ENCODE data around the gene CAPN12.

The CAPN12 gene

GRCh38 chr19:38725469-38726283 is 18.6 kb downstream of the CAPN12 start:
- DNase-seq (ENCODE audit: low read depth) = no peak

DNA sequence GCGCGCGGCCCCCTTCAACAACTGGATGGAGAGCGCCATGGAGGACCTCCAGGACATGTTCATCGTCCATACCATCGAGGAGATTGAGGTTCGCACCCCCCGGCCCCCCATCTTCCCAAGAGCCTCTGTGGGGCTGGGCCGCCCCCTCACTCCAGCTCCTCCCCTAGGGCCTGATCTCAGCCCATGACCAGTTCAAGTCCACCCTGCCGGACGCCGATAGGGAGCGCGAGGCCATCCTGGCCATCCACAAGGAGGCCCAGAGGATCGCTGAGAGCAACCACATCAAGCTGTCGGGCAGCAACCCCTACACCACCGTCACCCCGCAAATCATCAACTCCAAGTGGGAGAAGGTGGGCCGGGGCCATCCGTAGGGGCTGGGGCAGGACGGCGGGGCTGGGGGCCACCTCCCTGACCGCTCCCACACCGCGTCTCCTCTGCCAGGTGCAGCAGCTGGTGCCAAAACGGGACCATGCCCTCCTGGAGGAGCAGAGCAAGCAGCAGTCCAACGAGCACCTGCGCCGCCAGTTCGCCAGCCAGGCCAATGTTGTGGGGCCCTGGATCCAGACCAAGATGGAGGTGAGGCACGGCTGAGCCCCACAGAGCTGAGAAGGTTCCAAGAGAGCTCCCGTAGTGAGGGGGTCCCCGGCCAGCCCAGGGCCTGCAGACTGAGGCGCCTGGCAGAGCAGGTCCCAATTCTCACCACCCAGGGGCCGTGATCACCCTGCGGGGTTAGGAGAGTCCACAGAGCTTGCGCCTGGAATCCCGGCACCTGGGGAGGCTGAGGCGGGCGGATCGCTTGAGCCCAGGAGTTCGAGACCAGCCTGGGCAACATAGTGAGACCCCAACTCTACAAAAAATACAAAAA is 20.1 kb downstream of the CAPN12 start:
- DNase-seq (ENCODE audit: low read depth) = no peak

- DNase-seq (ENCODE audit: low read depth) = no peak
Measured at GRCh38 chr19:38723606-38723965, 20.7 kb downstream of the CAPN12 start.

GRCh38 chr19:38722947-38723605 is 21.2 kb downstream of the CAPN12 start:
- DNase-seq (ENCODE audit: low read depth) = no peak

- no peak for DNase-seq (ENCODE audit: low read depth)
Measured at GRCh38 chr19:38721979-38722773, 22.1 kb downstream of the CAPN12 start.

GRCh38 chr19:38721496-38721895 is 22.8 kb downstream of the CAPN12 start:
- no peak for DNase-seq (ENCODE audit: low read depth)

DNA sequence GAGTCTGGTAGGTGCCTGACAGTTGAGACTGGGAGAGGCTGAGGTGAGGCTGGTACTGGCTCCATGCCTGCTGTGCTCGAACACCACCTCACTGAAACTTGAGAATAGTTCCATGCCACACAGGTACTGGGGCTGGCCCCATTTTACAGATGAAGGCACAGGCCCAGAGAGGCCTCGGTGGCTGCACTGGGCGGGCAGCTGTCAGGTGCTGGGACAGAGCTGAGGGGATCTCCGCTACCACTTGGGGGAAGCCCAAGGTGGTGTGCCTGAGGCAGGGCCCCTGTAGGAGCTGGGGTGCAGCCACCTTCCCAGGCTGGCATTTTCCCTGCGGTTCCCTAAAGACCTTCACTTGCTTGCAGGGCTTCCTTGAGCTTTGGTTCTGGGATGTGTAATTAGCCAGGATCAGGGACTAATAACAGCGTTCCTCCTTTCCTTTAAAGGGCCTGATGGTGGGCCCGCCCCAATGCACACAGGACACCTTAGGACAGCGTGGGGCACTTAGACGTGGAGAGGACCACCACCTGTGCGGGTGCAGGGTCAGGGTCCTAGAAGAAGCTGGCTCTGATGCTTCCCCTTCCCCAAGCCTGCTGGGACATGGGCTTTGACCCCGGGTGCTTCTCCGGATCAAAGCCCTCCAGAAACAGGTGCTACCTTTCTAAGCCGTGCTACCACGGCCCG is 23.6 kb downstream of the CAPN12 start:
- DNase-seq (ENCODE audit: low read depth) = no peak

DNA sequence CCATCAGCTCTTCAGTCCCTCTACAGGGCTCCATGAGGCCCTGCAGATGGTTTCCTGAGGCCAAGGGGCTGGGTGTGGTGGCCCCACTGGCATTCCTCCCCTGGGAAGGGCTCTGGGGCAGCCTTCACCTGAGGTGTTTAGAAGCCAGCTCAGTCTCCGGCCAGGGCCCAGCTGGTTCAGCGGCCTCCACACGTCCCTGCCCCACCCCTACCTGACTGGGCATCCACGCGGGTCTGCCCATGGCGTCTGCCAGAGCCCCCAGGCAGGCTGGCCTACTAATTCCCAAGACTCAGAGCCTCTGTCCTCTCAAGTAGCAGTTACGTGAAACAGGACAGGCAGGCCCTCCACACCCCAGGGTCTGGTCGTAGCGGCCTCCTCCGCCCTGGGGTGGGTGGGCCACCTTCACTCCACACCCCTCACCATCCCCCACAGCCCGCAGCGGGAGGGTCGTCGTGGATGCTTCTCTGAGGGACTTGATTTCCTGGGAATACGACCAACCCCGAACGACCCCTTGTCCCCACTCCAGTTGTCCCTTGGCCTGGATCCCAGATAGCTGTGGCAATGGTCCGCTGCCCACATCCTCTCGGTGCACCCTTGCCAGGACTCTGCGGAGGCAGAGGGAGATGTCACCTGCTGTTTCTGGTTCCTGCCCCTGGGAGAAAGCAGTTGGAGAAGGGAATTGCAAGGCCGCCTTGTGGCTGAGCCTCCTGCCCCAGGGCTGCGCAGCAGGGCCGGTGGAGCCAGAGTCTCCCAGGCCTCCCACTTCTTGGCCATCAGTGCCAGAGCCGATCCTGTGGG is 24.3 kb downstream of the CAPN12 start:
- no peak for DNase-seq (ENCODE audit: low read depth)

DNA sequence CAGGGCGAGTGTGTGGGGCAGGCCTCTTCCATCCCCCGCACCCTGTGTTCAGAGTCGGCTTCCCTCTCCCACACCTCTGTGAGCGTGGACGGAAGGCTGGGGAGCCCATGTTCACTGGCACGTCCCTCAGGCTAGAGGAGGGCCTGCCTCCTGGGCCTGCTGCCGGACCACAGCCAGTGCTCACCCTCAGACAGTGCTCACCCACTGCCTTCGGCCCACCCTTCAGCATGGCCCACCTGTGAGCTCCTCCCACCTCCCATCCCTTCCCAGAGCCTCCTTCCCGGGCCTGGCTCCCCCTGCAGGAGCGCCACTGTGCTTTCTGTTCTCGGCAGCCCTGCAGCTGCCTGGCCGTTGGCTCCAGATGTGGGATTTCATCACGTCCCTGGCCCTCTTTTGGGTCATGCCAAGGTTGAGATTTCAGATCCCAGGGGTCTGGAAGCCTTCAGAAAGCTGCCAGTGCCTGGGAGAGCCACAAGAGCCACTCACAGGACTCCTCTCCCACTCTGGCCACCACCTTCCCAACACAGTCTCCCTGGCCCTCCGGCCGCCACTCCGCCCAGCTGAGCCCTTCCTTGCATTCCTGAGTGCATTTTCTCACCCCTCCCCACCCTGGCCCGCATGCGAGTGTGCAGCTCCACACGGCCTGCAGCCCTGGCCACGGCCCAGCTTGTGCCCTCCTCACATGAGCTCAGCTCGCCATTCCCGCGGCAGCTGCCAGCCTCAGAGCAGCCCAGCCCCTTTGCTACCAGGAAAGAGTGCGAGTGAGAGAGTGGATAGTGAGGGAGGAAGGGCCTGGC is 25.3 kb downstream of the CAPN12 start:
- no peak for DNase-seq (ENCODE audit: low read depth)

DNA sequence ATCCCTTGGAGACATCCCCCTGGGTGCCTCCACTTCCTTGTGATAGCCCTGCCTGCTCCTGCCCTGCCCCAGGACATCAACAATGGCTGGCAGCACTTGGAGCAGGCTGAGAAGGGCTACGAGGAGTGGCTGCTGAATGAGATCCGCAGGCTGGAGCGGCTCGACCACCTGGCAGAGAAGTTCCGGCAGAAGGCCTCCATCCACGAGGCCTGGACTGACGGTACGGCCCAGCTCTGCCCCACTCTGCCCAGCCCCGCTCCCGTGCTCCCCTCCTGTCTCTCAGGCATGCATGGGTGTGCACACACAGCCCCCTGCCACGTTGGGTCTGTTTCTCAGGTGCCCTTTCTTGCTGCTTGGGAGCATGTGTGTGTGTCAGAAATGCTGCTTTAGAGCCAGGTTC is 26.4 kb downstream of the CAPN12 start:
- no peak for DNase-seq (ENCODE audit: low read depth)

GRCh38 chr19:38717051-38717450 is 27.2 kb downstream of the CAPN12 start:
- no peak for DNase-seq (ENCODE audit: low read depth)

DNA sequence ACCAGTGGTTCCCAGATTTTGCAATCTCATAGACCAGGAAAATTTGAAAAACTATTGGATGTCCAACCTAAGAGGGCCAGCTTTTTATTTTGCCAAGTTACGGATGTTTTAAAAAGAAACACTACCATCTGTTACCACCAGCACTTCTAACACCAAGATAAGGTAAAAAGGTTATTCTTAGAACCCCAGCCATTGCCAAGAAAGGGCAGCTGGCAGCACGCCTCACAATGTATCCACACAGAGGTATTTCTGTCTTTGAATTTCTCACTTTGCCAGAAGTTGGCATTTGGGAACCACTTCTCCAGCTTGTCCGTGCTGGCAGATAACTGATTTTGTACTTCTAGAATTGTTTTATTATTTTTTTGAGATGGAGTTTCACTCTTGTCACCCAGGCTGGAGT is 28.7 kb downstream of the CAPN12 start:
- DNase-seq (ENCODE audit: low read depth) = no peak

- no peak for DNase-seq (ENCODE audit: low read depth)
Measured at GRCh38 chr19:38714354-38714778, 29.9 kb downstream of the CAPN12 start.

DNA sequence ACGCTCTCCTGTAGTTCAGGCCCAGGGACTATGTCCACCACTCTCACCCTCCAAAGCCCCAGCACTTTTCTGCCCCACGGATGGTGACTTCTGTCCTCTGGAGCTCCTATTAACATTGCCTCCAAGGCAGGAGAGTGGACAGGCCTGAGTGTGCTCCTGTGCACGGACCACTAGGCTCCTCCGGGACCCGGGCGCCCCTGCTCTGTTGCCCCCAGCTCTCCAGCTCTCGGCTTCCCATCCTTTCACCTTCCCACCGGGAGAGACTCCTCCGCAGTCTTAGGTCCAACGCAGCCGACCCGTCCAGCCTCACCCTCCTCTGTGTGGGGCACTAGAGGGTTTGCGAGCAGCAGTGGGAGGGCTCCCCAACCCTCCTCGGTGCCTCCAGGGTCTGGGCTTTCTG is 30.4 kb downstream of the CAPN12 start:
- no peak for DNase-seq (ENCODE audit: low read depth)

GRCh38 chr19:38713227-38713649 is 31.0 kb downstream of the CAPN12 start:
- DNase-seq (ENCODE audit: low read depth) = no peak

GRCh38 chr19:38712161-38712748 is 32.0 kb downstream of the CAPN12 start:
- DNase-seq (ENCODE audit: low read depth) = no peak

DNA sequence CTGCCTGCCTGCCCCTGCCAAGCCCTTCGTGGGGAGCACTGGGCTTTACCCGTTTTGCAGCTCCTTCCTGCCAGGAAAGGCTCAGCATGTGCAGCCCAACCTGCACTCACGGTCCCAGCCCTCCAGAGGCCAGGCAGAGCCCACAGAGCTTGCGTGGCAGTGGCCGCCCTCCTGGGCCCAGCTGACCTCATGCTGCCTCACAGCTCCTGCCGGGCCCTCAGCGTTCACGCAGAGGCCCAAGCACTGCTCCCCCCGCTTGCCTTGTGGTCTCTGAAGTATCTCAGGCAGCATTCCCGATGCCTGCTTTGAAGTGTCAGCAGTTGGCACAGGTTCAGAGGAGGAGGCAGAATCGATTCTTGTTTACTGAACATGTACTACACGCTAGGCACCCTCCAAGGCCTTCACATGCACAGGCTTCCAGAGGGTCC is 32.5 kb downstream of the CAPN12 start:
- peak; percentile 69 for DNase-seq (ENCODE audit: low read depth)

DNA sequence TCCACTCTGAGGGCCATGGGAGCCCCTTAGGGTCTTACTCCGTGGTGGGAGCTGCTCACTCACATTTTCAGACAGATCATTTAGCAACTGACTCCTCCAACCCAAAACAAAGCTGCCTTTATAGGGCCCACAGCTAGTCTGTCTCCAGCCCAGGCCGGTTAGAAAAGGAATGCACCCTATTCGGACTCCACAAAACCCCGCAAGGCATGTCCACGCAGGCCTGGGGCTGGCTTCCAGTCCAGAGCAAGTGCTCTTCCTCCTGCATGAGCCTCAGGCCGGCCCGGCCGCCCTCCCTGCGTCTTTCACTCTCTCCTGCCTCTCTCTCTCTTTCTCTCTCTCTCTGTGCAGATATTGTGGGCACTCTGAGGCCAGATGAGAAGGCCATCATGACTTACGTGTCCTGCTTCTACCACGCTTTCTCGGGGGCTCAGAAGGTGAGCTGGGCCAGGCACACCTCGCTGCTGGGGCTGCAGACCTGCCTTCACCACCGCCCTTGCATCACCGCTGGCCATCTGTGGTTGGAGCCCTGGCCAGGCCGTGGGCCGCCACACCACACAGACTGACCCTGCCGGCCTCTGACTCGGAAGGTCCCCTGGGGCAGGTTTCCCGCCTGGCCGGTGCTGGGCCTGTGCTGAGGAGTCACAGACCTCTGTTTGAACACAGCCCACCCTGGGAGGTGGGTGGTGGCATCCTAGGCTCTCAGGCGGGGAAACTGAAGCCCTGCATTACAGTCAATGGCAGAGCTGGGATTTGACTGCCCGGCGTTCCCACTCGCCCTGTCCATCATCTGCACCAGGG is 33.1 kb downstream of the CAPN12 start:
- no peak for DNase-seq (ENCODE audit: low read depth)

GRCh38 chr19:38710416-38710702 is 33.9 kb downstream of the CAPN12 start:
- no peak for DNase-seq (ENCODE audit: low read depth)

All from GM04503 (cell line).